Brain microvascular endothelial cell (primary cell): ENCODE results near the gene COLQ.
"Not testable (repeated sequence)": the region's sequence is repeated elsewhere in the genome, so short reads cannot be mapped to it uniquely, and the experiment has no call there.

ENCODE experiments used
- DNase-seq: peaks from one replicate; pipeline ENCODE4 v3.0.0-alpha.2; 2020
- H3K27ac ChIP-seq: fragments of 250-450 bp; sonication (Bioruptor Pico); 2 replicates; pipeline ENCODE4 v1.5.1; 2020; ENCODE audit warnings: mild to moderate bottlenecking, moderate library complexity
- H3K27me3 ChIP-seq: fragments of 250-450 bp; sonication (Bioruptor Pico); replicated peaks from 2 replicates; pipeline ENCODE4 v1.5.1; 2020; ENCODE audit warnings: mild to moderate bottlenecking
- H3K36me3 ChIP-seq: fragments of 250-450 bp; sonication (Bioruptor Pico); replicated peaks from 2 replicates; pipeline ENCODE4 v1.5.1; 2020; ENCODE audit warnings: mild to moderate bottlenecking
- H3K4me3 ChIP-seq: 2 replicates; pipeline ENCODE4 v1.5.1; 2011; ENCODE audit warnings: low read depth, mild to moderate bottlenecking, control low read depth, low read length, moderate library complexity
- in situ Hi-C: cut with HindIII; loops from 2 replicates; pipeline ENCODE4 v1.10.0; 2017; ENCODE audit warnings: low sequenced_read_pairs, low pct_ligation_motif_present
- TF ChIP-seq, protein P1 (sequence below): IDR thresholded peaks from 2 replicates; pipeline ENCODE4 v1.5.1; 2011; ENCODE audit warnings: low read depth, mild to moderate bottlenecking, moderate library complexity, low read length, control low read depth, inconsistent platforms; ENCODE audit errors: missing control alignments

The COLQ gene

DNA sequence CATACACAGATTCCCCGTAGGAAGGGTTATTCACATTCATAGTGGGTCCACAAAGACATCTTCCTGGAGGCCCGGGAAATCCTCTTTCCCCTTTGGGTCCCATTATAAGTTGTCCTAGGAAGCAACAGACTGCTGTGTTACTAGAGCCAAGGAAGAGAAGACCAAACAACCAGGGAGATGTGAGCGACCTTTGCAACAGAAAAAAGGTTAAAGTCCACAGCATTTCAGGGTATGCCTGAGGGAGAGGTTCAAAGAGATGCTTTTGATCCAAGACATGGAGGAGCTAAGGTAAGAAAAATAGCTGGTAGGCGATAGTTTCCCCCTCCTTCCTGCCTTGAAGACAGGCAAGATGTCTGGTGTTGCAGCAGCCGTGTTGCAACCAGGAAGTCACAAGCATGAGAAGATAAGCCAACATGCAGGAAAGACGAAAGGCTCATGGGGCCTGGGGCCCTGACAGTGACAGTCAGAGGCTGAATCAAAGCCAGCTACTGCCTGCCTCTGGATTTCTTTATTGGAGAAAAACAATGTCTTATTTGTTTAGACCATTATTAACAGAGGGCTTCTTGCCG, 63.2 kb downstream of the COLQ start:
- H3K36me3 ChIP-seq = no peaks in the 10 kb centered on the region
- H3K27ac ChIP-seq = no peak overlapping the region
- TF ChIP-seq, protein P1, sequence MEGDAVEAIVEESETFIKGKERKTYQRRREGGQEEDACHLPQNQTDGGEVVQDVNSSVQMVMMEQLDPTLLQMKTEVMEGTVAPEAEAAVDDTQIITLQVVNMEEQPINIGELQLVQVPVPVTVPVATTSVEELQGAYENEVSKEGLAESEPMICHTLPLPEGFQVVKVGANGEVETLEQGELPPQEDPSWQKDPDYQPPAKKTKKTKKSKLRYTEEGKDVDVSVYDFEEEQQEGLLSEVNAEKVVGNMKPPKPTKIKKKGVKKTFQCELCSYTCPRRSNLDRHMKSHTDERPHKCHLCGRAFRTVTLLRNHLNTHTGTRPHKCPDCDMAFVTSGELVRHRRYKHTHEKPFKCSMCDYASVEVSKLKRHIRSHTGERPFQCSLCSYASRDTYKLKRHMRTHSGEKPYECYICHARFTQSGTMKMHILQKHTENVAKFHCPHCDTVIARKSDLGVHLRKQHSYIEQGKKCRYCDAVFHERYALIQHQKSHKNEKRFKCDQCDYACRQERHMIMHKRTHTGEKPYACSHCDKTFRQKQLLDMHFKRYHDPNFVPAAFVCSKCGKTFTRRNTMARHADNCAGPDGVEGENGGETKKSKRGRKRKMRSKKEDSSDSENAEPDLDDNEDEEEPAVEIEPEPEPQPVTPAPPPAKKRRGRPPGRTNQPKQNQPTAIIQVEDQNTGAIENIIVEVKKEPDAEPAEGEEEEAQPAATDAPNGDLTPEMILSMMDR = no peak
- in situ Hi-C loops = no loop called here
- no peak for DNase-seq
- H3K4me3 ChIP-seq = no peak overlapping the region
- no peaks in the 10 kb centered on the region for H3K27me3 ChIP-seq

DNA sequence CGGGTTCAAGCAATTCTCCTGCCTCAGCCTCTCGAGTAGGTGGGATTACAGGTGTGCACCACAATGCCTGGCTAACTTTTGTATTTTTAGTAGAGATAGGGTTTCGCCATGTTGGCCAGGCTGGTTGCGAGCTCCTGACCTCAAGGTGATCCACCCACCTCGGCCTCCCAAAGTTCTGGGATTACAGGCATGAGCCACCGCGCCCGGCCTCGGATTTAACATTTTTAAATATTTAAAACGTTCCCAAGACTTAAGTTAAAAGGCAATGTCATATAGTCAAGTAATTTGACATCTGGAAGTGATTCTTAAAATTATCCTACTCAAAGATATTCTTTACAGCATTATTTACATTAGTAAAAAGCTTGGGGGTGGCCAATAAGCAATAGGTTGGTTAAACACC, 64.6 kb downstream of the COLQ start:
- H3K27ac ChIP-seq, H3K27me3 ChIP-seq, in situ Hi-C loops, DNase-seq, H3K4me3 ChIP-seq, H3K36me3 ChIP-seq: not testable (repeated sequence)

DNA sequence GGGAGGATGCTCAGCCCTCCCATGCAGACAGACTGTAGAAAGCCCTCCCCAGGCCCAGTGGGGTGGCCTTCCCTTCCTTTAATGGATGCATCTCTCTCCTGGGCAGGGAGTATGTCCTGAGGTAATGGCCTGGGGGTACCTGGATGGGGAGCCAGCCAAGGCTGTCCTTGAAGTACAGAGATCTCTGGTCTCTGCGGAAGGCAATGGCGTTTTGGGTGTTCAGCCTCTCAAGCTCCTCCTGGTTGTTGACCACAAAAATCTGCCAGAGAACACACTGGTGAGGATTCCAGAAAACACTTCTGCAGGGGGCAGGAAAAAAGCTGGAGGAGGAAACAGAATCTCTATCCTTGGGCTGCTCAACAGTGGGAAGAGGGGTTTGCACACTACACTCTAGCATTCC, 65.2 kb downstream of the COLQ start:
- H3K4me3 ChIP-seq = no peak overlapping the region
- in situ Hi-C loops = no loop called here
- H3K36me3 ChIP-seq = no peaks in the 10 kb centered on the region
- TF ChIP-seq, protein P1 = no peak
- H3K27ac ChIP-seq = no peak overlapping the region
- DNase-seq = no peak
- no peaks in the 10 kb centered on the region for H3K27me3 ChIP-seq

DNA sequence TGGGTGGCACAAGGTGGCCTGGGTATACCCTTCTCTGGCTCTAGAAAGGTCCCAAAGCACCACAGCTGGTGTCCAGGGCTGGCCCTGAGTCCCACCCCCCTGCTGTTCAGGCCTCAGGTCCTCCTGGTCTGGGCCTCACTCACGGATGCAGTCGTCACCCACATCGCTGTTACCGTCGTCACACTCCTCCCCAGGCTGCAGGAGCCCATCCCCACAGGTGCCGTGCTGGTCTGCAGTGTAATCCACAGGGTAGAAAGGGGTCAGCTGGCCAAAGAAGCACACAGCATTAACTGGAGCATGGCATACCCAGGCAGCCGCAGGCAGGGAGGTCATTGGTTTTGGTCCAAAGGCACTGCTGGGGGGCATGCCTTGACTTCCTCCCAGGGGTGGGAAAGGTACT, 65.8 kb downstream of the COLQ start:
- Histone ChIP-seq H3K27ac (no peak overlapping the region), H3K27me3 (no peaks in the 10 kb centered on the region), H3K4me3 (no peak overlapping the region), H3K36me3 (no peaks in the 10 kb centered on the region)
- TF ChIP-seq, protein P1 = no peak
- DNase-seq = no peak
- in situ Hi-C loops = no loop called here

DNA sequence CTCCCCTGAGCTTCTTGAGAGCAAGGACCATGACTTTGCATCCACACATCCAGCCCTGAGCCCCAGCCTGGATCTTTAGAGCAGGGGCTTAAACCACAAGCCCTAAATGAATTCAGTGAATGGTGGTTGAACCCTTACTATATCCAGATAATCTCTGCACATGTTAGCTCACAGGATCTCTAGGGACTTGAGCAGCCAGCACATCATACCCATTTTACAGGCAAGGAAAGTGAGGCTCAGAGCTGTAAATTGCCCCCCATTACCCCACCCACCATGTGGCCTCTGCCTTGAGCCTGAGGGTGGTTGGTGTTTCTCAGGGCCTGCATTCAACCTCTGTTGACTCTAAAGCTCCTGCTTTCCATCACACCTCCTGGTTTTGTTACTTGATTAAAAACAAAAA, 66.5 kb downstream of the COLQ start:
- TF ChIP-seq, protein P1 = no peak
- H3K36me3 ChIP-seq = no peaks in the 10 kb centered on the region
- no peak for DNase-seq
- no peaks in the 10 kb centered on the region for H3K27me3 ChIP-seq
- in situ Hi-C loops = no loop called here
- no peak overlapping the region for H3K4me3 ChIP-seq
- H3K27ac ChIP-seq = no peak overlapping the region

DNA sequence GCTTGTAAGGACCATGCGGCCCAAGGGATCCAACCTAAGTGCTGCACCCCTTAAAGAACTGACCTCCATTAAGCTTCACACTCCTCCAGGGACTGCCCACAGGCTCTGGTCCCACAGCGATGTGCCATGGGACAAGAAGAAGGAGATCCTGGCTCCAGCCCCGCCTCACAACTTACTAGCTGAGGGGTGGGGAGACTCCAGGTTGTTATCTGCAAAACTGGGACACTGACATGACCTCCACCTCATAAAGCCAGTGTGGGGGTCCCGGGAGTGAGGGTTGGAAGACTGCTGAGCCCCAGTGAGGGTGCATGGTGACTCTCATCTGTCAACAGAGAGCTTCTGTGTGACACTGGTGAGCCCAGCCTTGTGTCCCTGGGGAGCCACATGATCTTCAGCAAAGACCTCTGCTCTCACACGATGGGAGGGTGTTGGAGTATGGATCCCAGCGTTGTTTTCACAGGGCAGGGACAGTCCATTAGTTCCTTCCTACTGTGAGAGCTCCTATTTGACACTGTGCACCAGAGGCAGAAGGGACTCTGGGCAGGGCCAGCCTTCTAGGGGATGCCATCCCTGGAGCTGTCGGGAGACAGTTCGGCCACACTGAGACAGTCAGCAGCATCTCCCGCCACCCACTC, 67.4 kb downstream of the COLQ start:
- H3K36me3 ChIP-seq = no peaks in the 10 kb centered on the region
- TF ChIP-seq, protein P1 = no peak
- H3K4me3 ChIP-seq = no peak overlapping the region
- in situ Hi-C loops = no loop called here
- H3K27me3 ChIP-seq = no peaks in the 10 kb centered on the region
- no peak overlapping the region for H3K27ac ChIP-seq
- no peak for DNase-seq
